H1 (cell line): ENCODE data around the gene HPD. TPM values are rescaled to one million over a fixed set of nuclear protein-coding genes. Genes with fewer than 3 reads are reported as not detected.

Experiments used
- CTCF ChIA-PET: fragments of 300-600 bp; sonication (Branson Sonifier 250); formaldehyde crosslinking; loops from one replicate; lab custom pipeline; 2021; ENCODE audit not compliant: partially characterized antibody; lab: Charles Lee
- POLR2A ChIA-PET: fragments of 300-600 bp; sonication (Branson Sonifier 250); formaldehyde crosslinking; loops from one replicate; lab custom pipeline; 2021; ENCODE audit warnings: inconsistent platforms; ENCODE audit not compliant: partially characterized antibody; lab: Charles Lee
- DNase-seq, 2 experiments: peaks; one replicate each; pipeline versions ENCODE4 v3.0.0 to v3.0.0-alpha.2; 2010 to 2022; ENCODE audit warnings: low spot score in 2 of 2, low read depth in 1 of 2, mixed read lengths in 1 of 2
- FAIRE-seq: peaks from 2 replicates; lab custom pipeline; 2011; peaks lifted over from hg19 to GRCh38; lab: Jason Lieb, UNC
- H2AFZ ChIP-seq: 2 replicates; pipeline ENCODE4 v1.8.1; 2012; ENCODE audit warnings: low read length, inconsistent platforms
- H2AK5ac ChIP-seq: 2 replicates; pipeline ENCODE4 v1.6.1; 2013; ENCODE audit warnings: low read depth, low read length
- H2BK120ac ChIP-seq: replicated peaks from 2 replicates; pipeline ENCODE3; 2013; ENCODE audit warnings: low read depth, low read length, inconsistent platforms
- H2BK12ac ChIP-seq: 2 replicates; pipeline ENCODE4 v1.6.1; 2013; ENCODE audit warnings: low read depth, low read length
- H2BK15ac ChIP-seq: 2 replicates; pipeline ENCODE4 v1.6.1; 2013; ENCODE audit warnings: low read length
- H2BK20ac ChIP-seq: 2 replicates; pipeline ENCODE4 v1.6.1; 2013; ENCODE audit warnings: low read length
- H2BK5ac ChIP-seq: 2 replicates; pipeline ENCODE4 v1.6.1; 2013; ENCODE audit warnings: low read depth, low read length
- H3K14ac ChIP-seq: 2 replicates; pipeline ENCODE4 v1.6.1; 2013; ENCODE audit warnings: inconsistent platforms; ENCODE audit not compliant: insufficient read length
- H3K18ac ChIP-seq: 2 replicates; pipeline ENCODE4 v1.6.1; 2013; ENCODE audit warnings: low read length; ENCODE audit errors: extremely low read depth
- H3K23ac ChIP-seq: 2 replicates; pipeline ENCODE4 v1.6.1; 2013; ENCODE audit warnings: inconsistent platforms; ENCODE audit not compliant: insufficient read length
- H3K23me2 ChIP-seq: 2 replicates; pipeline ENCODE4 v1.6.1; 2013; ENCODE audit warnings: low read depth, low read length
- H3K27ac ChIP-seq: 2 replicates; pipeline ENCODE4 v1.6.1; 2011; ENCODE audit warnings: low read depth, low read length, inconsistent platforms
- H3K27me3 ChIP-seq, 4 experiments: replicated peaks in 1 of 4; 1 replicate in 1 of 4; 2 replicates in 3 of 4; pipeline versions ENCODE4 v1.6.1 to v1.8.1; 2011 to 2013; ENCODE audit warnings: low read length in 3 of 4, mild to moderate bottlenecking in 3 of 4, inconsistent platforms in 2 of 4, mixed read lengths in 2 of 4, moderate library complexity in 1 of 4; ENCODE audit not compliant: control insufficient read depth in 3 of 4, insufficient read depth in 3 of 4; ENCODE audit errors: extremely low read depth in 1 of 4
- H3K36me3 ChIP-seq, 4 experiments: 2 replicates each; pipeline versions ENCODE4 v1.6.1 to v1.8.1; 2011 to 2013; ENCODE audit warnings: mild to moderate bottlenecking in 4 of 4, low read length in 3 of 4, moderate library complexity in 2 of 4, control low read depth in 1 of 4, inconsistent platforms in 1 of 4; ENCODE audit not compliant: insufficient read depth in 4 of 4, control insufficient read depth in 2 of 4
- H3K4ac ChIP-seq: replicated peaks from 2 replicates; pipeline ENCODE3; 2013; ENCODE audit warnings: low read length, low read depth, mixed read lengths, inconsistent platforms; ENCODE audit not compliant: insufficient read length
- H3K4me1 ChIP-seq, 4 experiments: replicated peaks in 1 of 4; 1 replicate in 1 of 4; 2 replicates in 3 of 4; pipeline versions ENCODE4 v1.6.1 to v1.8.1; 2011 to 2013; ENCODE audit warnings: low read length in 3 of 4, inconsistent platforms in 2 of 4, mixed read lengths in 1 of 4; ENCODE audit not compliant: insufficient read depth in 4 of 4, control insufficient read depth in 3 of 4
- H3K4me2 ChIP-seq, 2 experiments: 2 replicates each; pipeline versions ENCODE4 v1.6.1 to v1.8.1; 2011 to 2013; ENCODE audit warnings: low read depth in 2 of 2, low read length in 2 of 2, control low read depth in 1 of 2, inconsistent platforms in 1 of 2, mild to moderate bottlenecking in 1 of 2; ENCODE audit not compliant: insufficient read depth in 1 of 2
- H3K4me3 ChIP-seq, 4 experiments: fragments of 200-600, 300-600 bp in 1 of 4; sonication (generic), shearing (Covaris generic), sonication (Bioruptor Twin) in 1 of 4; 2 replicates each; pipeline versions ENCODE4 v1.5.1 to v1.8.1; 2011 to 2016; ENCODE audit warnings: low read length in 4 of 4, low read depth in 3 of 4, control low read depth in 2 of 4, inconsistent platforms in 2 of 4, mild to moderate bottlenecking in 2 of 4, mixed read lengths in 1 of 4, moderate library complexity in 1 of 4; ENCODE audit not compliant: insufficient read depth in 2 of 4; ENCODE audit errors: extremely low read depth in 1 of 4
- H3K56ac ChIP-seq: replicated peaks from 2 replicates; pipeline ENCODE3; 2013; ENCODE audit warnings: low read depth, mild to moderate bottlenecking, mixed read lengths, low read length, inconsistent platforms; ENCODE audit not compliant: insufficient read length
- H3K79me1 ChIP-seq: 2 replicates; pipeline ENCODE4 v1.6.1; 2013; ENCODE audit warnings: low read depth, low read length, control low read depth
- H3K79me2 ChIP-seq, 2 experiments: 2 replicates each; pipeline versions ENCODE4 v1.6.1 to v1.8.1; 2012 to 2013; ENCODE audit warnings: low read length in 2 of 2, mild to moderate bottlenecking in 2 of 2, inconsistent platforms in 1 of 2; ENCODE audit not compliant: insufficient read depth in 2 of 2, control insufficient read depth in 1 of 2
- H3K9ac ChIP-seq, 4 experiments: replicated peaks in 1 of 4; 1 replicate in 1 of 4; 2 replicates in 3 of 4; pipeline versions ENCODE4 v1.6.1 to v1.8.1; 2011 to 2013; ENCODE audit warnings: low read depth in 3 of 4, low read length in 3 of 4, control low read depth in 2 of 4, mild to moderate bottlenecking in 2 of 4, moderate library complexity in 2 of 4, inconsistent platforms in 1 of 4; ENCODE audit errors: extremely low read depth in 1 of 4
- H3K9me3 ChIP-seq, 2 experiments: 2 replicates each; pipeline versions ENCODE4 v1.6.1 to v1.8.1; 2012 to 2013; ENCODE audit warnings: mild to moderate bottlenecking in 2 of 2, moderate library complexity in 2 of 2, control low read depth in 1 of 2, inconsistent platforms in 1 of 2, low read depth in 1 of 2, low read length in 1 of 2, mixed read lengths in 1 of 2; ENCODE audit not compliant: insufficient read depth in 2 of 2
- H4K20me1 ChIP-seq, 2 experiments: replicated peaks in 1 of 2; 2 replicates each; pipeline versions ENCODE3 to v1.8.1; 2011 to 2013; ENCODE audit warnings: inconsistent platforms in 2 of 2, low read length in 2 of 2, mild to moderate bottlenecking in 1 of 2; ENCODE audit not compliant: insufficient read depth in 2 of 2, control insufficient read depth in 1 of 2
- H4K5ac ChIP-seq: 2 replicates; pipeline ENCODE4 v1.6.1; 2013; ENCODE audit warnings: low read length, low read depth, mixed read lengths, inconsistent platforms; ENCODE audit not compliant: insufficient read length
- H4K8ac ChIP-seq: 2 replicates; pipeline ENCODE4 v1.8.0; 2013; ENCODE audit warnings: mild to moderate bottlenecking, moderate library complexity, low read length, inconsistent platforms; ENCODE audit not compliant: insufficient read depth; ENCODE audit errors: extremely low read depth
- H4K91ac ChIP-seq: replicated peaks from 2 replicates; pipeline ENCODE3; 2013; ENCODE audit warnings: low read length, mixed read lengths, inconsistent platforms; ENCODE audit not compliant: insufficient read length
- CTBP2 ChIP-seq: IDR thresholded peaks from 2 replicates; pipeline ENCODE4 v1.7.0; 2011; ENCODE audit warnings: borderline replicate concordance, mild to moderate bottlenecking, moderate library complexity, mixed read lengths, low read length; ENCODE audit not compliant: insufficient read depth, insufficient read length
- WGBS, 2 experiments: shearing (Covaris generic) in 1 of 2; methylation state at CpG; one replicate each; pipeline versions ENCODE4 v1.1.6 to v1.1.7; 2013 to 2015; ENCODE audit warnings: low lambda C conversion rate in 2 of 2, mixed read lengths in 2 of 2, inconsistent platforms in 1 of 2, low coverage in 1 of 2, missing lambda C conversion rate in 1 of 2; ENCODE audit not compliant: insufficient replicate concordance in 2 of 2, insufficient coverage in 1 of 2, insufficient read length in 1 of 2; ENCODE audit errors: extremely low coverage in 1 of 2, missing lambda C conversion rate in 1 of 2; 5-methylcytosine and 5-hydroxymethylcytosine counted together
- polyA plus RNA-seq, 7 experiments: library from polyadenylated mRNA; depleted of rRNA in 3 of 7; stranded (reverse) in 5 of 7; unstranded in 2 of 7; fragments of >200 nt in 5 of 7; fragments of 200-250 nt in 2 of 7; gene quantifications; 1 replicate in 5 of 7; 2 replicates in 1 of 7; 4 replicates in 1 of 7; pipeline versions ENCODE4 v1.2.1 to v1.2.3, GENCODE V29; 2011 to 2013; ENCODE audit warnings: missing spikeins in 2 of 7, mixed read lengths in 2 of 7
- total RNA-seq: library from RNA; stranded (reverse); fragmentation: NEBNext Ultra II Directional; extraction: Animal tissue kit (Norgen Biotek cat#: 25700); gene quantifications from 2 replicates; pipeline ENCODE4 v1.2.1, GENCODE V29; 2021

The HPD gene
- total and polyA plus RNA-seq, 2 of the 8 experiments (the other 6 are each of a cell fraction or from before 2014, with no cell fraction given), result 0.48 to 0.56 TPM

GRCh38 chr12:121858318-121858661 is 369 bp downstream of the HPD start:
- H3K56ac ChIP-seq, result no peak overlapping the region

More at GRCh38 chr12:121858318-121858661, 369 bp downstream of the HPD start:
- H3K23me2 ChIP-seq, result no peaks in the 10 kb centered on the region
- H2AFZ ChIP-seq, result no peak overlapping the region
- WGBS, 2 experiments, result 91% methylated on average over 10 of the region's 10 CpGs; no CpG with 5 or more reads in 1 of the 2 experiments
- peaks cover 0 to 17% (median 11%) of the 10 kb centered on the region in 4 experiments; a peak in 5 of 7 replicates for H3K4me1 ChIP-seq
- H3K4me3 ChIP-seq, result no peak overlapping the region
- H3K4me2 ChIP-seq, result no peak overlapping the region
- H4K8ac ChIP-seq, result no peak overlapping the region
- no peak overlapping the region for H4K91ac ChIP-seq
- H2BK20ac ChIP-seq, result no peak overlapping the region
- ChIA-PET CTCF (interaction anchor here (1.1 to 4.1 kb wide), 8 partner anchors 13 to 63 kb away, joined by 3 to 20 read pairs (median 4); partner anchors contain the start of genes CFAP251 and PSMD9), POLR2A (interaction anchor here (0.7 to 1.1 kb wide), 3 partner anchors 20 to 182 kb away, joined by 3 read pairs; no protein-coding TSS in a partner anchor)
- no peak for TF ChIP-seq CTBP2
- H2BK120ac ChIP-seq, result no peak overlapping the region
- peak overlapping the region; percentile 54; the same call in 1 of the 2 replicates for H3K18ac ChIP-seq
- no peak overlapping the region for H4K5ac ChIP-seq
- no peaks in the 10 kb centered on the region; a peak in 1 of 7 replicates for H3K27me3 ChIP-seq
- no peaks in the 10 kb centered on the region for H3K36me3 ChIP-seq
- H3K14ac ChIP-seq, result no peak overlapping the region
- H2BK5ac ChIP-seq, result 0 out of 2 replicates have a peak overlapping the region, but pooled peaks have one; percentile 6
- H3K79me2 ChIP-seq, result no peaks in the 10 kb centered on the region
- no peaks in the 10 kb centered on the region for H4K20me1 ChIP-seq
- H3K79me1 ChIP-seq, result no peaks in the 10 kb centered on the region
- H2BK15ac ChIP-seq, result 0 out of 2 replicates have a peak overlapping the region, but pooled peaks have one; percentile 19
- no peak overlapping the region for H3K27ac ChIP-seq
- no peak overlapping the region for H2AK5ac ChIP-seq
- no peak overlapping the region for H3K4ac ChIP-seq
- peak overlapping the region; percentile 51; the same call in 1 of the 2 replicates for H2BK12ac ChIP-seq
- H3K9me3 ChIP-seq, result no peaks in the 10 kb centered on the region
- H3K23ac ChIP-seq, result no peak overlapping the region
- FAIRE-seq (no peak), DNase-seq (no peak)
- H3K9ac ChIP-seq, result no peak overlapping the region
